Uterus (tissue), 2 donors: Measurements from ENCODE around the gene JPT2.

ENCODE experiments used
- CTCF ChIP-seq, 4 experiments: fragments of 200-600 bp in 2 of 4; fragments of 450-650 bp in 2 of 4; sonication (generic) in 2 of 4; IDR thresholded peaks; one replicate each; pipeline ENCODE4 v1.5.1; 2016 to 2019; ENCODE audit warnings: antibody characterized with exemption in 4 of 4, mild to moderate bottlenecking in 2 of 4, moderate library complexity in 1 of 4
- POLR2A ChIP-seq, 2 donors: fragments of 450-650 bp; IDR thresholded peaks; one replicate each; pipeline ENCODE4 v1.6.1; 2016; ENCODE audit warnings: antibody characterized with exemption in 2 of 2, mild to moderate bottlenecking in 1 of 2, moderate library complexity in 1 of 2

GRCh38 chr16:1727651-1728624, 49.9 kb downstream of the JPT2 start:
- TF ChIP-seq CTCF (IDR thresholded peaks at IDR 0.05), result no peak
- TF ChIP-seq POLR2A (IDR thresholded peaks at IDR 0.05), result no peak
